Activated effector memory CD4-positive, alpha-beta T cell treated with Interleukin-2 at 50 U/mL for 16 hours (primary cell): ENCODE results near the gene OR2A14.
"Not testable (repeated sequence)": the region's sequence is repeated elsewhere in the genome, so short reads cannot be mapped to it uniquely, and the experiment has no call there.

Experiments
- DNase-seq: peaks from one replicate; pipeline ENCODE4 v3.0.0-alpha.2; 2020

OR2A14 gene, protein sequence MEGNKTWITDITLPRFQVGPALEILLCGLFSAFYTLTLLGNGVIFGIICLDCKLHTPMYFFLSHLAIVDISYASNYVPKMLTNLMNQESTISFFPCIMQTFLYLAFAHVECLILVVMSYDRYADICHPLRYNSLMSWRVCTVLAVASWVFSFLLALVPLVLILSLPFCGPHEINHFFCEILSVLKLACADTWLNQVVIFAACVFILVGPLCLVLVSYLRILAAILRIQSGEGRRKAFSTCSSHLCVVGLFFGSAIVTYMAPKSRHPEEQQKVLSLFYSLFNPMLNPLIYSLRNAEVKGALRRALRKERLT

DNA sequence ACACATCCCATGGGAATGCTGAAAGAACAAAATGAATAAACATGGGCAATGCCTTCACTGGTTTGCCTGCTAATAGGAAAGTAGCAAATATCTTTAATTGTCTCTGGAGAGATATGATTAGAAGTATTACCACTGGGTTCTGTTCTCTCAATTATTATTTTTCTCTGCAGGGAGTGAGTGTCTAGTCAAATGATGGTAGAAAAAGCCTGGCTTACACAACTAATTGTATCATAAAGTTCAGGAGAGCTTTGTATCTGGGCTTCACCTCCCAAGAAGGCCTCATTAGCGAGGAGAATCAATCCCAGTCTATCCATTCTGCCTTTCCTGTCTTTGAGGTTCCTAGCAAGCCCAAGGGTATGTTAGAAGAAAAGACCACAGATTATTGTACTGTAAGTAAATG is at the start of gene OR2A14:
TSS of gene OR2A14 (plus strand) at position 301 of the 400 bp plus-strand sequence. CDS start 5,937 bp downstream, outside the sequence.
- DNase-seq, result no peak

- no peak for DNase-seq
These were observed 48.6 kb upstream of the OR2A14 start for GRCh38 chr7:144074374-144074773.

GRCh38 chr7:144085978-144086377 is 37.0 kb upstream of the OR2A14 start, which contains the start of gene OR2A12:
Gene OR2A12, plus strand, starts transcription at chr7:144086278. Its CDS starts 8,830 bp downstream, at chr7:144095108.
- no peak for DNase-seq

GRCh38 chr7:144086730-144087129 is 36.2 kb upstream of the OR2A14 start:
- no peak for DNase-seq

DNA sequence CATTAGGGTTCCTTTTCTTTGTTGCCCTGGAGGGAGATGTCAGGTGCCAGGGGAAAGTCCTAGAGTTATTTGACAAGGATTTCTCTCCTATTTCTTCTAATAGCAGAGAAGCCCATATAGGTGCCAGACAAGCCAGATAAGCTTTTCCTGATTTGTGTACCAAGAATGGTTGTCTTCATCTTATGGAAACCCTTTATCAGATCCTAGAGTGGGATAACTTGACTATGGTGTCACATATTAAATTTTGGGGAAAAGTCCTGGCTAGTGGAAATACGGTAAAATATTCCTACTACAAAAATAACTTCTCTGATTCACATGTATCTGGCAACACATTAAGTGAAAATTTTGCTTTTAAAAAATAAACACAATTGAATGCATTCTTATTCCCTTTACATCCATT is 35.7 kb upstream of the OR2A14 start:
- DNase-seq, result no peak

DNA sequence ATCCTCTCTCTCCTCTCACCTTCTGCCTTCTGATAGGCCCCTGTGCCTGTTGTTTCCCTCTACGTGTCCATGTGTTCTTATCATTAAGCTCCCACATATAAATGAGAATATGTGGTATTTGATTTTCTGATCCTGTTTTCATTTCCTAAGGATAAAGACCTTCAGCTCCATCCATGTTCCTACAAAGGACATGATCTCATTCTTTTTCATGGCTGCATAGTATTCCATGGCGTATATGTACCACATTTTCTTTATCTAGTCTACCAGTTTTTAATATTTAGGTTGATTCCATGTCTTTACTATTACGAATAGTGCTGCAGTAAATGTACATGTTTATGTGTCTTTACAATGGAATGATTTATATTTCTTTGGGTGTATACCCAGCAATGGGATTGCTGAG is 32.3 kb upstream of the OR2A14 start:
- DNase-seq, result no peak

- DNase-seq, result no peak
These were observed 24.2 kb upstream of the OR2A14 start for GRCh38 chr7:144098776-144099175.

DNA sequence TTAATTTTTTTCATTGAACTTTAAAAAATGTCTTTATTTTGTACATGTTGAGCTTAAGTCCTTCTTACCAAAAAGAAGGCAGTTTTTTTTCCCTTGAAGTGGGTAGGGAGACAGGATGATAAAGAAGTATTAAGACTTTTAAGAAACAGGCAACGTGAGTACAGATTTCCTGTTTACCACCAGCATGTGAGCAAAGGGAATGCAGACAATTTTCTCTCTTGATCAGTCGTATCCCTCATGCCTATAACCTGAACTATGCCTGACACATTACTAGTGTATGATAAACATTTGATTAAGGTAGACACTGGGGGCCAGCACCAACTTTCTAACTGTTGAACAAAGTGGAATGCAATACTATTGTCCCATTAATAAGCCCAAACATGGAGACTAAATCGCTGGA is 22.4 kb upstream of the OR2A14 start:
- no peak for DNase-seq

GRCh38 chr7:144102041-144102440 is 20.9 kb upstream of the OR2A14 start:
- no peak for DNase-seq

DNA sequence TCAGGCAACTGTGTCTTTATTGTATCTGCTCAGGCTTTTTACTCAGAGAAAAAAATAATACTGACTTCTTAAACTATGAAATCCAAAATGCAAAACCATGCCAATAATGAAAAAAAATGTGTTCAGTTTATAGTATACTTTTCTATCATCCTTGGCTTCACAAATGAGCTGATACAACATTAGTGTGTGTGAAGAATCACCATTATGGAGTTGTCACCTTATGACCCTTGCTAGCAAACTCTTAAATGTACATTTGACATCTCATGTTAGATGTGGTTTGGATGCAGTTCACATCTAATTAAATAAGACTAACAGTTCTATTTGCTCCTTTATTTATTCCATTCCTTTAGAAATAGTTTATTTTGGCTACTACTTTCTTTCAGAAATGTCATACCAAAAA is 17.8 kb upstream of the OR2A14 start:
- no peak for DNase-seq

GRCh38 chr7:144109283-144109682 is 13.7 kb upstream of the OR2A14 start, which contains the start of gene OR2A2:
Gene OR2A2, plus strand, starts transcription at chr7:144109583. Its CDS starts 0 bp downstream, at chr7:144109583.
- no peak for DNase-seq

DNA sequence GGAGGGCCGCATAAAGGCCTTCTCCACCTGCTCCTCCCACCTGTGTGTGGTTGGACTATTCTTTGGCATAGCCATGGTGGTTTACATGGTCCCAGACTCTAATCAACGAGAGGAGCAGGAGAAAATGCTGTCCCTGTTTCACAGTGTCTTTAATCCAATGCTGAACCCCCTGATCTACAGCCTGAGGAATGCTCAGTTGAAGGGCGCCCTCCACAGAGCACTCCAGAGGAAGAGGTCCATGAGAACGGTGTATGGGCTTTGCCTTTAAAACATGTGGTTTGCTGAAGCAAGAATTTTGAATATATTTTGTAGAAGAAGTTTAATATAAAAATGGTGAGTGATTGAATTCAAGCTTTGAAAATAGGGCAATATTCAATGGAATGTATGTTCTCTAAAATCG is 12.7 kb upstream of the OR2A14 start:
- no peak for DNase-seq

DNA sequence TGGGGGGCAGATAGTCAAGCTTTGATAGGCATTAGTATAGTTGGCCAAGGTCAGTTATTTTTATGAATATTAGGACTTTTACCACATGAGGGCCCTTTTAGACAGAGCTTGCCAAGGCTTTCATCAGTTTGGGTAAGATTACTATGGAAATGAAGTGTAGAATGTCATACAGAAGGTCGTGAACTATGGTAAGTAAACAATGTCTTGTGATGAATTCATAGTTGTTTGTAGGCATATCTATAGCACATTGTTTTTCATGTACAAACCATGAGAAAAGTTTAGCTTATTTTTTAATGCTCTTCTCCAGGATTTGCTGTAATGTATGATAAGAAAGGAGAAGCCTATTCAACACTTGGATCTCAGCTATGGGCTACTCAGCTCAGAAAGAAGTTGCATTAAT is 9.3 kb upstream of the OR2A14 start:
- DNase-seq, result no peak

DNA sequence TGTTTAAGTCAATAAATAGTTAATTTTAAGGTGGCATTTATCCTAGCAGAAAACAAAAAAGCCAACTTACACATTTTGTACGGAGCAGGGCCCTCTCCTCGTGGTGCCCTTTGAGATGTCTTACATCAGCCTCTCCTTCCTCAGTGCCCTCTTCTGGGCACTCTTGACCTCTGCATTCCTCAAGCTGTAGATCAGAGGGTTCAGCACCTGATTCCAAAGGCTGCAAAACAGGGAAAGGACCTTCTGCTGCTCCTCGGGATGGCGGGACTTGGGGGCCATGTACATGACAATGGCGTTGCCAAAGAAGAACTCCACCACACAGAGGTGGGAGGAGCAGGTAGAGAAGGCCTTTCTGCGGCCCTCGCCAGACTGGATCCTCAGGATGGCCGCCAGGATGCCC is 4.6 kb upstream of the OR2A14 start:
- DNase-seq, result no peak

GRCh38 chr7:144127714-144128334 is 4.8 kb downstream of the OR2A14 start:
- DNase-seq, result peak; percentile 69

DNA sequence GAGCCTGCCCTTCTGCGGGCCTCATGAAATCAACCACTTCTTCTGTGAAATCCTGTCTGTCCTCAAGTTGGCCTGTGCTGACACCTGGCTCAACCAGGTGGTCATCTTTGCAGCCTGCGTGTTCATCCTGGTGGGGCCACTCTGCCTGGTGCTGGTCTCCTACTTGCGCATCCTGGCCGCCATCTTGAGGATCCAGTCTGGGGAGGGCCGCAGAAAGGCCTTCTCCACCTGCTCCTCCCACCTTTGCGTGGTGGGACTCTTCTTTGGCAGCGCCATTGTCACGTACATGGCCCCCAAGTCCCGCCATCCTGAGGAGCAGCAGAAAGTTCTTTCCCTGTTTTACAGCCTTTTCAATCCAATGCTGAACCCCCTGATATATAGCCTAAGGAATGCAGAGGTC is 6.6 kb downstream of the OR2A14 start:
- DNase-seq, result not testable (repeated sequence)

GRCh38 chr7:144130730-144131129 is 7.8 kb downstream of the OR2A14 start:
- no peak for DNase-seq

GRCh38 chr7:144132262-144132661 is 9.3 kb downstream of the OR2A14 start:
- no peak for DNase-seq

DNA sequence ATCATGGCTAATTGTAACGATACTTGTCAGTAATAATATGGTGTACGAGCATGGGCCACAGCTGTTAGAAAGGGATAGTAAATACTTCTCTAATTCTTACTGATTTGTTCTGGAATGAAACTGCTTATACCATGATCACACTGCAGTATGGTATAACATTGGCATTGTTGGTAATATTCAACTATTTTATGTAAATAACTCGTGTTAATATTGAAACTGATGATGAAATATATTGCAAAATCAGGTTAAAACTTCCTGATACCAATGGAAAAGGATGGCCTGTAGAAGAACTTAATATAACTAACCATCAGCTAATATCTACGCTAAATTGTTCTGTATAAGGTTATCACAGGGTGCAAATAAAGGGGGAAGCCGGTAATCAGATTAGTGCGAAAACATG is 10.3 kb downstream of the OR2A14 start:
- DNase-seq, result no peak

- DNase-seq, result no peak
These were observed 11.1 kb downstream of the OR2A14 start for GRCh38 chr7:144134116-144134515.

DNA sequence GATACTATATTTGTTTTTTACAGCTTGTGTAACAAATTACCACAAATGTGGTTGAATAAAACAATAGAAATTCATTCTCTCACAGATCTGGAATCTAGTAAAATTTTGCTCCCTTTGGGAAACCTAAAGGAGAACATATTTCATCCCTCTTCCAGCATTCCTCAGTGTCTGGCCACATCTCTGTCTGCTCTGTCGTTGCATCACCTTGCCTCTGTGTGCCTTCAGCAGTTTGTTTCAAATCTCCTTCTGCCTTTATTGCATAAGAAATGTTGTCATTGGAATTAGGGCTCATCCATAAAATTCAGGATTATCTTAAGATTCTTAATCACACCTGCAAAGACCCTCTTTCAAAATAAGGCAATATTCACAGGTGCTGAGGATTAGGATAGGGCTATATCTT is 14.5 kb downstream of the OR2A14 start:
- DNase-seq, result no peak

GRCh38 chr7:144142187-144142586 is 19.2 kb downstream of the OR2A14 start:
- no peak for DNase-seq

GRCh38 chr7:144144426-144144825 is 21.4 kb downstream of the OR2A14 start:
- DNase-seq, result no peak

GRCh38 chr7:144148224-144148827 is 25.4 kb downstream of the OR2A14 start:
- no peak for DNase-seq
